Skin of body (tissue), 3 donors: ENCODE measurements around the gene TMEM213. TPM values are rescaled to one million over a fixed set of nuclear protein-coding genes. Genes with fewer than 3 reads are reported as not detected.

ENCODE experiments used
- DNase-seq: peaks from one replicate; lab custom pipeline; 2025; lab: John Stamatoyannopoulos, UW
- small RNA-seq: library from RNA; depleted of rRNA; stranded (forward); fragments of <200 nt; gene quantifications from one replicate; pipeline ENCODE3, GENCODE V24; 2014; ENCODE audit warnings: low replicate concordance
- total RNA-seq: library from RNA; depleted of rRNA; stranded (reverse); fragments of >200 nt; gene quantifications from one replicate; pipeline ENCODE4 v1.2.3, GENCODE V29; 2014

TMEM213 gene
- total RNA-seq, 1 donor from 2014 or later, result not detected

DNA sequence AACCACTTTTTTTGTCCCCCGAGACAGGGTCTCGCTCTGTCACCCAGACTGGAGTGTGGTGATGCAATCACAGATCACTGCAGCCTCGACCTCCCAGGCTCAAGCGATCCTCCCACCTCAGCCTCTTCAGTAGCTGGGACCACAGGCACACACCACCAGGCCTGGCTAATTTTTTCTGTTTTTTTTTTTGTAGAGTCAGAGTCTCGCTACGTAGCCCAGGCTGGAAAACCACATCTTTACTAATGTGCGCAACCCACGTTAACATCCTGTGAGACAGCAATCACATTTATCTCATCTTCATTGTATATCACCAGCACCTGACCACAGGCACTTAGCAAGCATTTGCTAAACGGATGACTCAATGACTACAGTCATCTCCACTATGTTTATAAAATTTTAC, 78.0 kb downstream of the TMEM213 start:
- DNase-seq, result no peak

DNA sequence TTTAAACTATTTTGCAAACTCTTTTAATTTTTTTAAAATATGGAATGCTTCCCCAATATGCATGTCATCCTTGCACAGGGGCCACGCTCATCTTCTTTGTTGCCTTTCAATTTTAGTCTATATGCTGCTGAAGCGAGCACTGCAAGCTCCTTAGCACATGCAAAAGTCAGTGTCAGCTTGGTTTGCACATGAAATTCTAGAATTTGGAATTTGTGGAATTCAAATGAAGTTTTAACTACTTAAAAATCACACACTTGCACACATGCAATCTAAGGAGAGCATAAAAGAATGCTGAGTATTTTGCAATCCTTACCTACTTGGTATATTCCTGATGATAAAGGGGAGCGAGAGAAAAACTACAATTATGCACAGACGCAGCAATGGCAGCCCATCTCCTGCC, 78.5 kb downstream of the TMEM213 start:
- no peak for DNase-seq

- no peak for DNase-seq
Observed at GRCh38 chr7:138878051-138878450, 80.3 kb downstream of the TMEM213 start.

DNA sequence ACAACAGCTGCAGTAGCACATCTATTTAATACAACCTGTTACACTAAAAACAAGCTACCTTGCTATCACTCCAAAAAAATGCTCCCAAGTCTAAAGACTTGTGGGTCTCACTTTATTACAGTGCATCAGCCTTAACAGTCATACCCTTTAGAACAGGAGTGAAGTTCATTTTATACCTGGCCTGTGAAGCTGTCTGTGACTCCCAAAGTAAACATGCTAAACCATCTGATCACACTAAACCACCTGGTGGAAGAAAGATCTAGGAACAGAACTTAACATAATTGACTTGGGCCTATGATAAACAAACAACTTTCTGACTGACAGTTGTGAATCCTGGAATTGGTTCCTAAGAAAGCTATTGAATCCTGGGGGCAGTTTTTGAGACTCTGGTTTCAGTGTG, 81.1 kb downstream of the TMEM213 start:
- DNase-seq, result no peak

- DNase-seq, result no peak
Observed at GRCh38 chr7:138879356-138879755, 81.6 kb downstream of the TMEM213 start.

- DNase-seq, result peak; percentile 20
Observed at GRCh38 chr7:138880881-138881578, 83.2 kb downstream of the TMEM213 start.

DNA sequence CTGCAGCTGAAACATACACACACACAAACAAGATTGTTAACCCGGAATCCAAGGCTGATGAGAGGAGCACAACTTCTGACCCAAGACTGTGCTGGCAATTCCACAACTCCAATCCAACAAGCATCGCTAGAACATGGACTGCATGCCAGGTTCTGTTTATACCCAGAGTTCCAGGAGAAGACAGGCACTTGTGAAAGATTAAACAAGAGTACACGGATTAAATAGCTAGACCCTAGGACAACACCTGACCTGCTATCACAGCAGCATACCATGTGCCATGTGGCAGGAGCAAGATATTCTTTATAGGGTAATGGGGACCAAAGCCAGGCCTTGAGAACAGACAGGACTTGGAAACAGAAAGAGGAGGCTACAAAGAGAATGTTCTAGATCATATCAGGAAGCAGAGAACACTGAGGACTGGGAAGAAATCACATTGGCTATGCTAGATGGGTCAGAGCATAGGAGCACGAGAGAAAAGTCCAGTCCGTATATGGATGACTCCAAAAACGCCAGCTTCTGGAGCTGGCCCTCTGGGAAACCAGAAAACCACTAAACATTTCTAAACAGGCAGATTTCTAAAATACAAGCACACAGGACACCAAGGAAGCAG, 83.9 kb downstream of the TMEM213 start:
- no peak for DNase-seq

DNA sequence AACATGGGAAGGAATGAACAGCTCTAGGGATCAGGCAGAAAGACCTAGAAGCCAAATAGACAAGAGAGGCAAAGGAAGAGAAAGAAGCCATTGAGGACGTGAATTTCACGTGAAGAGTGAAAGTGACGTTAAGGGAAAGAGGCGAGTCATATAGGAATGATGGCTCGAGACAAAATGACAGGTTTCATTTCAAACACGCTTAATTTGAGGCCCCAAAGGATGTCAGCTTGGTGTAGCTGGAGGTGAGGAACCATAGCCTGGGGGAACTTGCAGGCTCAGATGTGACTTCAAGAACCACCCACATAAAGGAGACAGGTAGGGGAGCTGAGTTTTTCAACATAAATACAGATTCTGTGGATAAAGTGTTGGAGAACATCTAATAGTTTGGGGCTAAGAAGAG, 84.5 kb downstream of the TMEM213 start:
- DNase-seq, result no peak

GRCh38 chr7:138885383-138886147, 87.8 kb downstream of the TMEM213 start:
- DNase-seq, result no peak

DNA sequence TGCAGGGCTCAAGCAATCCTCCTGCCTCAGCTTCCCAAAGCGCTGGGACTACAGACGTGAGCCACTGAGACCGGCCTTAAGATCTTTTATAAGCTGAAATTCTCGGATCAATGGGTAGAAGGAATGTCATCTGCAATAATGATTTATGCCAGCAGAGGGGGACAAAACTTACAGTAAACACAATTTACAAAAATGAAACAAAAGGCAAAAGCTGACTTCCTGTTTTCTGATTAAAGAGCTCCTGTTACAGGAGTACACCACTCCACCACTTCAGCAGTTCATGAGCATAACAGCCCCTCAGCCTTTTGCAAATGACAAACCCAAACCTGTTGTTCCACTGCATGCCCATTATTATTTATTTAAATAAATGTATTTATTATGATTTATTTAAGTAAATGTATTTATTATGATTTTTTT, 88.7 kb downstream of the TMEM213 start:
- peak; percentile 74 for DNase-seq

DNA sequence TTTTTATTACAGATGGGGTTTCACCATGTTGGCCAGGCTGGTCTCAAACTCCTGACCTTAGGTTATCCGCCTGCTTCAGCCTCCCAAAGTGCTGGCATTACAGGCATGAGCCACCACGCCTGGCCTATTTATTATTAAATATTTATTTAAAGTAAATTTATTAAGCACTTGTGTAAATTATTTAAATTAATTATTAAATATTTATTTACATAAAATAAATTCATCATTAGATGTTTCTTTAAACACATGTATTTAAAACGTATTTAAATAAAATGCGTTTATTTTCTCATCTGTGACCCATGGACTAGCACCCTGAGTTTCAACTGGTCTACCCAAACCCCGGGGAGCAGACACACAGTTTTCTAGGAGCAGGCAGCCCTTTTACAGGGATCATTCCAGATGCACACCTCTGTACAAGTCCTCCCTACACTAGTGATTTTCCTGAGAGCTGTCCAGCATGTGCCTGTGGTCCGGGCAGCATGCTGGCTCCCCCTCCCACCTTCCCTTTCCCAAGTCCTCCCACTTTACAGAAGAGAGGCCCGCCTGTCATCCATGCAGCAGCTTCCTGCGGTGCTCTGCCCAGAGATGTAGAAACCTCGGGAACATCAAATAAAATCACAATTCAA, 89.4 kb downstream of the TMEM213 start:
- DNase-seq, result no peak

Small RNA genes within 50 kb of the gene (small RNA-seq; reads per million reads assigned to genes)
- not detected for gene RNU6-1272P

Other genes starting within 250 kb of the TMEM213 start
- gene SVOPL, start 96.6 kb upstream of the TMEM213 start, total RNA-seq, result 0.59 TPM
- 4.1 TPM for gene ATP6V0A4, start 202 bp downstream of the TMEM213 start, total RNA-seq
- gene KIAA1549, start 183.4 kb downstream of the TMEM213 start, total RNA-seq, result 3.0 TPM
- gene ZC3HAV1L, start 238.0 kb downstream of the TMEM213 start, total RNA-seq, result 22.2 TPM